HCT116 (cell line): ENCODE measurements around the gene TTLL11. TPM values are rescaled to one million over a fixed set of nuclear protein-coding genes. Genes with fewer than 3 reads are reported as not detected.

ENCODE experiments used
- ATAC-seq: fragments of 200-7000 bp; cut with Tn5 transposase; 2 replicates; pipeline ENCODE4 v1.9.1; 2020; ENCODE audit warnings: mild to moderate bottlenecking, moderate library complexity
- BruUV-seq: library from RNA; stranded (reverse); fragments of 400-500 nt; replicated peaks from 2 replicates; lab custom pipeline; 2021; lab: Mats Ljungman, UMichigan
- CTCF ChIA-PET: fragments of 300-600 bp; sonication (Branson Sonifier 250); formaldehyde crosslinking; loops from one replicate; lab custom pipeline; 2021; ENCODE audit warnings: antibody characterized with exemption; lab: Charles Lee
- POLR2A ChIA-PET: fragments of 300-600, 350-600 bp; sonication (Branson Sonifier 250); formaldehyde crosslinking; loops from one replicate; lab custom pipeline; 2021; ENCODE audit warnings: antibody characterized with exemption; lab: Charles Lee
- RAD21 ChIA-PET, 2 experiments: fragments of 300-600 bp; sonication (Branson Sonifier 250); formaldehyde crosslinking; loops; one replicate each; lab custom pipeline; 2023; ENCODE audit warnings: low total read pairs in 2 of 2; ENCODE audit not compliant: uncharacterized antibody in 2 of 2, unreplicated experiment in 2 of 2, low non-redundant PET in 1 of 2; lab: Charles Lee
- DNase-seq: peaks from one replicate; pipeline ENCODE4 v3.0.0-alpha.2; 2010; ENCODE audit warnings: low read depth, low spot score
- H2AFZ ChIP-seq: fragments of 200-600 bp; shearing (Covaris generic), sonication (generic); 2 replicates; pipeline ENCODE4 v1.6.1; 2017; ENCODE audit warnings: low read depth, mixed run types, mixed read lengths, antibody characterized with exemption, low read length; ENCODE audit not compliant: poor library complexity, severe bottlenecking
- H3K27ac ChIP-seq: 2 replicates; pipeline ENCODE4 v1.5.1; 2012; ENCODE audit warnings: low read depth, low read length
- H3K27me3 ChIP-seq: fragments of 200-600 bp; sonication (generic); 2 replicates; pipeline ENCODE4 v1.6.1; 2016; ENCODE audit warnings: mixed run types, low read length, mixed read lengths; ENCODE audit not compliant: insufficient read depth
- H3K36me3 ChIP-seq, 2 experiments: fragments of 200-500 bp in 1 of 2; fragments of 200-600 bp in 1 of 2; sonication (Bioruptor generic) in 1 of 2; sonication (generic) in 1 of 2; 2 replicates each; pipeline versions ENCODE4 v1.5.1 to v1.6.1; 2014 to 2016; ENCODE audit warnings: low read length in 2 of 2, inconsistent platforms in 1 of 2, mixed read lengths in 1 of 2, mixed run types in 1 of 2; ENCODE audit not compliant: insufficient read depth in 2 of 2, control insufficient read depth in 1 of 2
- H3K4me1 ChIP-seq, 2 experiments: fragments of 200-600 bp in 1 of 2; sonication (generic) in 1 of 2; 2 replicates each; pipeline versions ENCODE4 v1.5.1 to v1.6.1; 2012 to 2017; ENCODE audit warnings: low read length in 2 of 2, inconsistent platforms in 1 of 2, mild to moderate bottlenecking in 1 of 2, mixed read lengths in 1 of 2, mixed run types in 1 of 2, moderate library complexity in 1 of 2; ENCODE audit not compliant: insufficient read depth in 2 of 2, control insufficient read depth in 1 of 2
- H3K4me2 ChIP-seq: fragments of 200-600 bp; sonication (generic); 2 replicates; pipeline ENCODE4 v1.6.1; 2017; ENCODE audit warnings: mixed run types, low read length, mixed read lengths
- H3K4me3 ChIP-seq, 2 experiments: fragments of 200-600 bp in 1 of 2; sonication (generic) in 1 of 2; replicated peaks in 1 of 2; 2 replicates each; pipeline ENCODE4 v1.5.1; 2011 to 2016; ENCODE audit warnings: low read length in 2 of 2, control low read depth in 1 of 2, low read depth in 1 of 2, mild to moderate bottlenecking in 1 of 2, mixed read lengths in 1 of 2, mixed run types in 1 of 2
- H3K79me2 ChIP-seq: fragments of 200-600 bp; sonication (generic); 2 replicates; pipeline ENCODE4 v1.6.1; 2017; ENCODE audit warnings: mild to moderate bottlenecking, mixed run types, low read length, moderate library complexity, mixed read lengths; ENCODE audit not compliant: insufficient read depth
- H3K9ac ChIP-seq: fragments of 200-600 bp; sonication (generic); 2 replicates; pipeline ENCODE4 v1.6.1; 2016; ENCODE audit warnings: low read length, mixed read lengths
- H3K9me2 ChIP-seq: fragments of 200-600 bp; sonication (generic), shearing (Covaris generic); 2 replicates; pipeline ENCODE4 v1.6.1; 2017; ENCODE audit warnings: mixed run types, mild to moderate bottlenecking, moderate library complexity; ENCODE audit not compliant: insufficient read depth
- H3K9me3 ChIP-seq, 2 experiments: fragments of 200-500 bp in 1 of 2; fragments of 200-600 bp in 1 of 2; sonication (Bioruptor generic) in 1 of 2; sonication (generic) in 1 of 2; 2 replicates each; pipeline ENCODE4 v1.6.1; 2014 to 2017; ENCODE audit warnings: low read length in 2 of 2, mixed read lengths in 2 of 2, inconsistent platforms in 1 of 2, low read depth in 1 of 2, mild to moderate bottlenecking in 1 of 2, mixed run types in 1 of 2, moderate library complexity in 1 of 2; ENCODE audit not compliant: control insufficient read depth in 1 of 2, insufficient read depth in 1 of 2
- H4K20me1 ChIP-seq: fragments of 200-600 bp; sonication (generic), shearing (Covaris generic); 2 replicates; pipeline ENCODE4 v1.6.1; 2017; ENCODE audit warnings: mixed run types, mild to moderate bottlenecking, moderate library complexity; ENCODE audit not compliant: insufficient read depth
- CBX3 ChIP-seq: IDR thresholded peaks from 2 replicates; pipeline ENCODE4 v1.6.1; 2012; ENCODE audit warnings: low read depth
- EZH2 ChIP-seq: fragments of 200-600 bp; sonication (generic); IDR thresholded peaks from 2 replicates; pipeline ENCODE4 v1.6.1; 2017; ENCODE audit warnings: antibody characterized with exemption, mixed run types
- POLR2A ChIP-seq: IDR thresholded peaks from 2 replicates; pipeline ENCODE4 v1.7.0; 2011; ENCODE audit warnings: borderline replicate concordance; ENCODE audit not compliant: insufficient read depth, insufficient read length; ENCODE audit errors: extremely low read depth
- RAD21 ChIP-seq: IDR thresholded peaks from 2 replicates; pipeline ENCODE4 v1.6.1; 2012; ENCODE audit warnings: low read depth, mild to moderate bottlenecking
- SIN3A ChIP-seq: IDR thresholded peaks from 2 replicates; pipeline ENCODE4 v1.6.1; 2012; ENCODE audit warnings: low read depth
- intact Hi-C: fragments of 100-400 bp; cut with micrococcal nuclease; formaldehyde crosslinking; loops from 2 replicates; pipeline ENCODE4 v1.10.0; 2022
- total RNA-seq: library from RNA; stranded (reverse); gene quantifications from one replicate; pipeline ENCODE4 v1.2.1, GENCODE V29; 2021; ENCODE audit not compliant: unreplicated experiment
- TF ChIP-seq, protein P1 (sequence below): IDR thresholded peaks from 2 replicates; pipeline ENCODE4 v1.6.1; 2011; ENCODE audit warnings: mild to moderate bottlenecking, low read length, moderate library complexity; ENCODE audit not compliant: insufficient replicate concordance; ENCODE audit errors: extremely low read depth
- TF ChIP-seq, protein P2 (sequence below), 3 experiments: fragments of 200-600 bp in 1 of 3; sonication (generic) in 1 of 3; IDR thresholded peaks in 2 of 3; conservative IDR thresholded peaks in 1 of 3; 2 replicates each; pipeline ENCODE4 v1.5.1; 2012 to 2017; ENCODE audit warnings: low read depth in 2 of 3, low read length in 2 of 3, antibody characterized with exemption in 1 of 3, borderline replicate concordance in 1 of 3, control low read depth in 1 of 3, mild to moderate bottlenecking in 1 of 3, mixed read lengths in 1 of 3, mixed run types in 1 of 3, moderate library complexity in 1 of 3; ENCODE audit not compliant: insufficient read depth in 1 of 3

The TTLL11 gene
- total RNA-seq, 1 experiment from 2014 or later = 2.2 TPM

DNA sequence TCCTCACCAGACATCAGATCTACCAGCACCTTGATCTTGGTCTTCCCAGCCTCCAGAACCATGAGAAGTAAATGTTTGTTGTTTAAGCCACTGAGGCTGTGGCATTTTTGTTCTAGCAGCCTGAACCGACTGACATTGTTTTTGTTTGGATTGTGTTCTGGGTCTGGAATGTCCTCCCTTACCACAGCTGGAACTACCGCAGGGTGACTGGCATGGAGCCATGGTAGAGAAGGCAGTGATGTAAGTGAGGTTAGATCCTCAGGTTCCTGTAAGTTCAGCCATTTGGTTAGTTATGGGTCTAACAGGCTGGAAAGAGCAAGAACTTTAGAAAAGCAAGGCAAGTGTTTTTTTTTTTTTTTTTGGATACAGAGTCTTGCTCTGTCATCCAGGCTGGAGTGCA lies 232.4 kb downstream of the TTLL11 start:
- no peak for DNase-seq
- BruUV-seq = no TSS peak

More for the DNA sequence above, 232.4 kb downstream of the TTLL11 start:
- ChIA-PET CTCF (interaction anchor here (0.6 to 2.2 kb wide), 7 partner anchors 14 to 1926 kb away, joined by 3 to 9 read pairs (median 4); no protein-coding TSS in a partner anchor), POLR2A (no interaction called here), RAD21 (interaction anchor here in 1 of 2 experiments (1.0 to 1.1 kb wide), 2 partner anchors 113 to 126 kb away, joined by 3 to 4 read pairs; no protein-coding TSS in a partner anchor)
- intact Hi-C loops = loop anchor here (1.0 to 5.0 kb wide), 4 partner anchors 123 to 314 kb away; no protein-coding TSS in a partner anchor
- no peaks in the 10 kb centered on the region for H4K20me1 ChIP-seq
- no peak overlapping the region for H3K4me3 ChIP-seq
- TF ChIP-seq POLR2A = no peak
- TF ChIP-seq EZH2 = no peak
- no peak for TF ChIP-seq RAD21
- TF ChIP-seq SIN3A = no peak
- TF ChIP-seq, protein P1, sequence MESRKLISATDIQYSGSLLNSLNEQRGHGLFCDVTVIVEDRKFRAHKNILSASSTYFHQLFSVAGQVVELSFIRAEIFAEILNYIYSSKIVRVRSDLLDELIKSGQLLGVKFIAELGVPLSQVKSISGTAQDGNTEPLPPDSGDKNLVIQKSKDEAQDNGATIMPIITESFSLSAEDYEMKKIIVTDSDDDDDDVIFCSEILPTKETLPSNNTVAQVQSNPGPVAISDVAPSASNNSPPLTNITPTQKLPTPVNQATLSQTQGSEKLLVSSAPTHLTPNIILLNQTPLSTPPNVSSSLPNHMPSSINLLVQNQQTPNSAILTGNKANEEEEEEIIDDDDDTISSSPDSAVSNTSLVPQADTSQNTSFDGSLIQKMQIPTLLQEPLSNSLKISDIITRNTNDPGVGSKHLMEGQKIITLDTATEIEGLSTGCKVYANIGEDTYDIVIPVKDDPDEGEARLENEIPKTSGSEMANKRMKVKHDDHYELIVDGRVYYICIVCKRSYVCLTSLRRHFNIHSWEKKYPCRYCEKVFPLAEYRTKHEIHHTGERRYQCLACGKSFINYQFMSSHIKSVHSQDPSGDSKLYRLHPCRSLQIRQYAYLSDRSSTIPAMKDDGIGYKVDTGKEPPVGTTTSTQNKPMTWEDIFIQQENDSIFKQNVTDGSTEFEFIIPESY = no peak
- no peak for TF ChIP-seq CBX3
- TF ChIP-seq, protein P2, sequence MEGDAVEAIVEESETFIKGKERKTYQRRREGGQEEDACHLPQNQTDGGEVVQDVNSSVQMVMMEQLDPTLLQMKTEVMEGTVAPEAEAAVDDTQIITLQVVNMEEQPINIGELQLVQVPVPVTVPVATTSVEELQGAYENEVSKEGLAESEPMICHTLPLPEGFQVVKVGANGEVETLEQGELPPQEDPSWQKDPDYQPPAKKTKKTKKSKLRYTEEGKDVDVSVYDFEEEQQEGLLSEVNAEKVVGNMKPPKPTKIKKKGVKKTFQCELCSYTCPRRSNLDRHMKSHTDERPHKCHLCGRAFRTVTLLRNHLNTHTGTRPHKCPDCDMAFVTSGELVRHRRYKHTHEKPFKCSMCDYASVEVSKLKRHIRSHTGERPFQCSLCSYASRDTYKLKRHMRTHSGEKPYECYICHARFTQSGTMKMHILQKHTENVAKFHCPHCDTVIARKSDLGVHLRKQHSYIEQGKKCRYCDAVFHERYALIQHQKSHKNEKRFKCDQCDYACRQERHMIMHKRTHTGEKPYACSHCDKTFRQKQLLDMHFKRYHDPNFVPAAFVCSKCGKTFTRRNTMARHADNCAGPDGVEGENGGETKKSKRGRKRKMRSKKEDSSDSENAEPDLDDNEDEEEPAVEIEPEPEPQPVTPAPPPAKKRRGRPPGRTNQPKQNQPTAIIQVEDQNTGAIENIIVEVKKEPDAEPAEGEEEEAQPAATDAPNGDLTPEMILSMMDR (IDR thresholded peaks at IDR 0.05 in 2 of 3, conservative IDR thresholded peaks at IDR 0.05 in 1 of 3; ENCODE audit: borderline replicate concordance in 1 of 3, insufficient read depth in 1 of 3, low read depth in 2 of 3, low read length in 2 of 3) = no peak
- no peak overlapping the region for H3K9ac ChIP-seq
- no peak overlapping the region for H2AFZ ChIP-seq
- no peak overlapping the region for H3K27ac ChIP-seq
- H3K79me2 ChIP-seq = no peaks in the 10 kb centered on the region
- no peak overlapping the region for H3K4me2 ChIP-seq
- peaks cover 5% of the 10 kb centered on the region; the same call in 1 of the 2 replicates for H3K27me3 ChIP-seq
- H3K36me3 ChIP-seq = no peaks in the 10 kb centered on the region
- no peaks in the 10 kb centered on the region for H3K9me2 ChIP-seq
- ATAC-seq = no peak
- no peaks in the 10 kb centered on the region for H3K9me3 ChIP-seq
- H3K4me1 ChIP-seq = no peaks in the 10 kb centered on the region
